GM18502 (cell line): ENCODE data around the gene TSEN2.
"Not testable (repeated sequence)": the region's sequence is repeated elsewhere in the genome, so short reads cannot be mapped to it uniquely, and the experiment has no call there.

ENCODE experiments used
- ATAC-seq: cut with Tn5 transposase; IDR thresholded peaks from one replicate; pipeline ENCODE4 v1.9.1; 2021; ENCODE audit warnings: mild to moderate bottlenecking; ENCODE audit not compliant: unreplicated experiment, poor library complexity

TSEN2 gene

GRCh38 chr3:12543497-12543896 lies 59.2 kb downstream of the TSEN2 start:
- ATAC-seq, result not testable (repeated sequence)

- no peak for ATAC-seq
Measured at GRCh38 chr3:12544652-12545472, 60.6 kb downstream of the TSEN2 start.

- ATAC-seq, result no peak
Measured at GRCh38 chr3:12545473-12545791, 61.2 kb downstream of the TSEN2 start, which contains the start of gene MKRN2OS. Gene MKRN2OS (minus strand): TSS chr3:12545499. CDS start chr3:12545464, 35 bp downstream.

- ATAC-seq, result no peak
Measured at GRCh38 chr3:12549971-12550760, 65.9 kb downstream of the TSEN2 start.

GRCh38 chr3:12553921-12554391 lies 69.7 kb downstream of the TSEN2 start:
- ATAC-seq, result no peak

- no peak for ATAC-seq
Measured at GRCh38 chr3:12556314-12556689, 72.0 kb downstream of the TSEN2 start.

- peak; percentile 85 for ATAC-seq
Measured at GRCh38 chr3:12556690-12557472, 72.6 kb downstream of the TSEN2 start, which contains the start of gene MKRN2. Gene MKRN2 (plus strand): TSS chr3:12557087. CDS start chr3:12557151, 64 bp downstream.

GRCh38 chr3:12557473-12558100 lies 73.3 kb downstream of the TSEN2 start:
- ATAC-seq, result no peak

- ATAC-seq, result no peak
Measured at GRCh38 chr3:12558706-12559105, 74.4 kb downstream of the TSEN2 start.

- ATAC-seq, result no peak
Measured at GRCh38 chr3:12559520-12559919, 75.2 kb downstream of the TSEN2 start.

GRCh38 chr3:12560505-12561190 lies 76.4 kb downstream of the TSEN2 start:
- peak; percentile 40 for ATAC-seq

- no peak for ATAC-seq
Measured at GRCh38 chr3:12561397-12561796, 77.1 kb downstream of the TSEN2 start.

- ATAC-seq, result no peak
Measured at GRCh38 chr3:12562451-12562850, 78.2 kb downstream of the TSEN2 start.

- ATAC-seq, result no peak
Measured at GRCh38 chr3:12566976-12567375, 82.7 kb downstream of the TSEN2 start.

GRCh38 chr3:12568747-12569146 lies 84.5 kb downstream of the TSEN2 start:
- ATAC-seq, result no peak

GRCh38 chr3:12569836-12570235 lies 85.6 kb downstream of the TSEN2 start:
- ATAC-seq, result no peak

- ATAC-seq, result no peak
Measured at GRCh38 chr3:12571986-12572385, 87.7 kb downstream of the TSEN2 start.

GRCh38 chr3:12574131-12574530 lies 89.9 kb downstream of the TSEN2 start:
- ATAC-seq, result no peak

GRCh38 chr3:12574661-12575060 lies 90.4 kb downstream of the TSEN2 start:
- no peak for ATAC-seq

- no peak for ATAC-seq
Measured at GRCh38 chr3:12577379-12577778, 93.1 kb downstream of the TSEN2 start.
